WI38 (cell line): ENCODE data around the gene MND1.

Experiments
- H3K4me3 ChIP-seq: 2 replicates; pipeline ENCODE4 v1.5.1; 2011; ENCODE audit warnings: low read depth, mild to moderate bottlenecking, control low read depth, low read length
- CTCF ChIP-seq: IDR thresholded peaks from 2 replicates; pipeline ENCODE4 v1.5.1; 2012; ENCODE audit warnings: low read depth, mild to moderate bottlenecking, control low read depth, low read length

Gene MND1

GRCh38 chr4:153421941-153422340 is 77.5 kb downstream of the MND1 start:
- no peak for TF ChIP-seq CTCF
- no peak overlapping the region for H3K4me3 ChIP-seq

- H3K4me3 ChIP-seq: no peak overlapping the region
- TF ChIP-seq CTCF: no peak
Observed at GRCh38 chr4:153426207-153426885, 81.9 kb downstream of the MND1 start.

- no peak for TF ChIP-seq CTCF
- no peak overlapping the region for H3K4me3 ChIP-seq
Observed at GRCh38 chr4:153427363-153428071, 83.0 kb downstream of the MND1 start.

GRCh38 chr4:153428941-153429475 is 84.5 kb downstream of the MND1 start:
- TF ChIP-seq CTCF: no peak
- no peak overlapping the region for H3K4me3 ChIP-seq

GRCh38 chr4:153432965-153433753 is 88.7 kb downstream of the MND1 start:
- H3K4me3 ChIP-seq: no peak overlapping the region
- 0 out of 2 replicates have a peak, but pooled peaks have one; percentile 25 for TF ChIP-seq CTCF

GRCh38 chr4:153433754-153434105 is 89.2 kb downstream of the MND1 start:
- TF ChIP-seq CTCF: no peak
- H3K4me3 ChIP-seq: no peak overlapping the region
